AG04449 (cell line): ENCODE data around the gene C1QL4.

ENCODE experiments used
- CTCF ChIA-PET: fragments of 350-600 bp; formaldehyde crosslinking; extraction: SDS; loops from one replicate; lab custom pipeline; 2021; ENCODE audit warnings: antibody characterized with exemption; lab: Yijun Ruan, JAX
- POLR2A ChIA-PET: fragments of 400-600, 350-600 bp; formaldehyde crosslinking; extraction: SDS; loops from one replicate; lab custom pipeline; 2020; ENCODE audit warnings: antibody characterized with exemption, inconsistent platforms; lab: Yijun Ruan, JAX
- DNase-seq: peaks from one replicate; pipeline ENCODE4 v3.0.0-alpha.2; 2010; ENCODE audit warnings: low read depth, low spot score
- H3K4me3 ChIP-seq: 2 replicates; pipeline ENCODE4 v1.5.1; 2011; ENCODE audit warnings: low read depth, mild to moderate bottlenecking, control low read depth, low read length
- CTCF ChIP-seq: IDR thresholded peaks from one replicate; pipeline ENCODE4 v1.5.1; 2011; ENCODE audit warnings: mild to moderate bottlenecking, moderate library complexity, low read length, control low read depth, inconsistent platforms; ENCODE audit not compliant: insufficient read depth; ENCODE audit errors: missing control alignments

C1QL4 gene

GRCh38 chr12:49357103-49357678 lies 20.2 kb upstream of the C1QL4 start:
- peak; percentile 25 for TF ChIP-seq CTCF
- POLR2A ChIA-PET: no interaction called here
- CTCF ChIA-PET: interaction anchor here (0.6 to 26.7 kb wide), 47 partner anchors 9 to 342 kb away, joined by 3 to 1125 read pairs (median 8); partner anchors contain the start of genes C1QL4, DNAJC22, PRPH and SPATS2
- DNase-seq: no peak
- H3K4me3 ChIP-seq: no peak overlapping the region

DNA sequence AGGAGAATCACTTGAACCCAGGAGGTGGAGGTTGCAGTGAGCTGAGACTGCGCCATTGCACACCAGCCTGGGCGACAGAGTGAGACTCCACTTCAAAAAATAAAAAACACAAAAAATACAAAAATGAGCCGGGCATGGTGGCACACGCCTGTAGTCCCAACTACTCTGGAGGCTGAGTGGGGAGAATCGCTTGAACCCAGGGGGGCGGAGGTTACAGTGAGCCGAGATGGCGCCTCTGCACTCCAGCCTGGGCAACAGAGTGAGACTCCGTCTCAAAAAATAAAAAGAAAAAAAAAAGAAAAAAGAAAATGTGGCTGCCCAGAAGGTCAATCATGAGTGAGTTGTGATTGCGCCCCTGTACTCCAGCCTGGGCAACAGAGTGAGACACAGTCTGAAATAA lies 18.9 kb upstream of the C1QL4 start:
- no peak overlapping the region for H3K4me3 ChIP-seq
- CTCF ChIA-PET: interaction anchor here (1.8 to 26.7 kb wide), 13 partner anchors 7 to 225 kb away, joined by 4 to 1125 read pairs (median 60); partner anchors contain the start of genes C1QL4, DNAJC22, PRPH and SPATS2
- POLR2A ChIA-PET: no interaction called here
- TF ChIP-seq CTCF: no peak
- DNase-seq: no peak

DNA sequence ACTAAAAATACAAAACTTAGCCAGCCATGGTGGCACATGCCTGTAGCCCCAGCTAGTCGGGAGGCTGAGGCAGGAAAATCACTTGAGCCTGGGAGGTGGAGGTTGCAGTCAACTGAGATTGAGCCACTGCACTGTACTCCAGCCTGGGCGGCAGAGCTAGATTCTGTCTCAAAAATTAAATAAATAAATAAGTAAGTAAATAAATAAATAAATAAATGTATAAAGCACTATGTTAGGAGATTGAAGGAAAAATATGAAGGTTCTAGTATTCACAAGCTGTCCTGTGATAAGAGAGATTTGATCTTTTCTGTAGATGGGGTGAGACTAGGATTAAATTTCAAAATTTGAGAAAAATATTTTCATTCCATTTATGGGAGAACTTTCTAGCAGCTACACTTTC lies 15.4 kb upstream of the C1QL4 start:
- H3K4me3 ChIP-seq: no peak overlapping the region
- ChIA-PET POLR2A (no interaction called here), CTCF (interaction anchor here (1.2 to 26.7 kb wide), 6 partner anchors 9 to 159 kb away, joined by 4 to 1125 read pairs (median 166); partner anchors contain the start of genes C1QL4, PRPH and SPATS2)
- no peak for TF ChIP-seq CTCF
- DNase-seq: no peak

GRCh38 chr12:49349266-49349665 lies 12.3 kb upstream of the C1QL4 start:
- H3K4me3 ChIP-seq: no peak overlapping the region
- ChIA-PET CTCF (interaction anchor here (3.9 to 26.7 kb wide), 5 partner anchors 8 to 232 kb away, joined by 39 to 1125 read pairs (median 289); partner anchors contain the start of genes C1QL4 and PRPH), POLR2A (no interaction called here)
- no peak for DNase-seq
- no peak for TF ChIP-seq CTCF

GRCh38 chr12:49348781-49349180 lies 11.8 kb upstream of the C1QL4 start:
- ChIA-PET POLR2A (no interaction called here), CTCF (interaction anchor here (1.0 to 26.7 kb wide), 8 partner anchors 9 to 233 kb away, joined by 3 to 1125 read pairs (median 89); partner anchors contain the start of genes C1QL4 and PRPH)
- TF ChIP-seq CTCF: no peak
- DNase-seq: no peak
- H3K4me3 ChIP-seq: no peak overlapping the region
